ENCODE results near the gene DEFB132. TPM values are rescaled to one million over a fixed set of nuclear protein-coding genes. Genes with fewer than 3 reads are reported as not detected.

The DEFB132 gene
- total and polyA plus RNA-seq, 2 donors = 0.04 TPM; not detected in 1

Other genes with a start within 250 kb of the DEFB132 start
- not detected for gene DEFB125, start 170.1 kb upstream of the DEFB132 start, total RNA-seq
- gene DEFB125, start 170.1 kb upstream of the DEFB132 start, polyA plus RNA-seq = not detected
- gene DEFB126, start 115.1 kb upstream of the DEFB132 start, total RNA-seq = not detected
- gene DEFB126, start 115.1 kb upstream of the DEFB132 start, polyA plus RNA-seq = not detected
- not detected for gene DEFB127, start 100.3 kb upstream of the DEFB132 start, total RNA-seq
- not detected for gene DEFB127, start 100.3 kb upstream of the DEFB132 start, polyA plus RNA-seq
- gene DEFB128, start 68.0 kb upstream of the DEFB132 start, total RNA-seq = not detected
- not detected for gene DEFB128, start 68.0 kb upstream of the DEFB132 start, polyA plus RNA-seq
- not detected for gene DEFB129, start 30.5 kb upstream of the DEFB132 start, total RNA-seq
- not detected for gene DEFB129, start 30.5 kb upstream of the DEFB132 start, polyA plus RNA-seq
- 5.0 TPM for gene C20orf96, start 33.0 kb downstream of the DEFB132 start, total RNA-seq
- gene C20orf96, start 33.0 kb downstream of the DEFB132 start, polyA plus RNA-seq = 6.4 TPM
- 18.0 TPM for gene ZCCHC3, start 39.8 kb downstream of the DEFB132 start, total RNA-seq
- gene ZCCHC3, start 39.8 kb downstream of the DEFB132 start, polyA plus RNA-seq = 14.2 TPM
- gene SOX12, start 67.8 kb downstream of the DEFB132 start, total RNA-seq = 3.4 TPM
- gene SOX12, start 67.8 kb downstream of the DEFB132 start, polyA plus RNA-seq = 11.1 TPM
- gene NRSN2, start 89.4 kb downstream of the DEFB132 start, total RNA-seq = 10.8 TPM
- gene NRSN2, start 89.4 kb downstream of the DEFB132 start, polyA plus RNA-seq = 47.5 TPM
- 3.9 TPM for gene TRIB3, start 123.0 kb downstream of the DEFB132 start, total RNA-seq
- 6.3 TPM for gene TRIB3, start 123.0 kb downstream of the DEFB132 start, polyA plus RNA-seq
- gene RBCK1, start 150.6 kb downstream of the DEFB132 start, total RNA-seq = 42.1 TPM
- 94.3 TPM for gene RBCK1, start 150.6 kb downstream of the DEFB132 start, polyA plus RNA-seq
- gene TBC1D20, start 204.8 kb downstream of the DEFB132 start, total RNA-seq = 26.9 TPM
- 37.0 TPM for gene TBC1D20, start 204.8 kb downstream of the DEFB132 start, polyA plus RNA-seq